Right ventricle myocardium inferior (tissue), 1 donor: Measurements from ENCODE around the gene AGBL3. TPM values are rescaled to one million over a fixed set of nuclear protein-coding genes. Genes with fewer than 3 reads are reported as not detected.
A peak's percentile ranks its signal among the peaks of the same experiment; 100 is the strongest.
"Not testable (repeated sequence)": the region's sequence is repeated elsewhere in the genome, so short reads cannot be mapped to it uniquely, and the experiment has no call there.

Experiments used
- ATAC-seq: fragments of 200-7000 bp; cut with Tn5 transposase; one replicate; pipeline ENCODE4 v1.9.1; 2020; ENCODE audit warnings: mild to moderate bottlenecking, moderate library complexity
- DNase-seq: peaks from one replicate; pipeline ENCODE4 v3.0.0; 2021; ENCODE audit errors: missing footprints
- intact Hi-C: fragments of 100-400 bp; cut with DNase I; formaldehyde crosslinking; loops from one replicate; pipeline ENCODE4 v1.11.0; 2022
- total RNA-seq: library from RNA; stranded (reverse); fragmentation: NEBNext Ultra II Directional; extraction: Animal tissue kit (Norgen Biotek cat#: 25700); gene quantifications from one replicate; pipeline ENCODE4 v1.2.1, GENCODE V29; 2021
- donor health status: DM: no; HTN: yes; CAD: no; lungs with severe emphysema.

Gene AGBL3
- total RNA-seq, 1 donor from 2014 or later = 2.2 TPM

GRCh38 chr7:134954197-134955082 is 31.9 kb upstream of the AGBL3 start:
- intact Hi-C loops = loop anchor here (2.0 kb wide), 1 partner anchor 268 kb away; no protein-coding TSS in a partner anchor
- DNase-seq (no peak), ATAC-seq (peak; percentile 46)

- no peak for DNase-seq
- intact Hi-C loops = no loop called here
- ATAC-seq = no peak
These were observed 29.3 kb upstream of the AGBL3 start for GRCh38 chr7:134957005-134957404.

- DNase-seq (no peak), ATAC-seq (no peak)
- intact Hi-C loops = no loop called here
These were observed 26.5 kb upstream of the AGBL3 start for GRCh38 chr7:134959810-134960209.

- intact Hi-C loops = no loop called here
- ATAC-seq (no peak), DNase-seq (no peak)
These were observed 24.0 kb upstream of the AGBL3 start for GRCh38 chr7:134962270-134962780.

GRCh38 chr7:134963036-134963435 is 23.3 kb upstream of the AGBL3 start:
- DNase-seq (no peak), ATAC-seq (no peak)
- intact Hi-C loops = no loop called here

GRCh38 chr7:134966691-134967090 is 19.6 kb upstream of the AGBL3 start:
- DNase-seq = no peak
- intact Hi-C loops = no loop called here
- no peak for ATAC-seq

GRCh38 chr7:134968110-134968509 is 18.2 kb upstream of the AGBL3 start:
- intact Hi-C loops = no loop called here
- ATAC-seq = no peak
- DNase-seq = no peak

- intact Hi-C loops, ATAC-seq, DNase-seq: not testable (repeated sequence)
These were observed 4.7 kb upstream of the AGBL3 start for GRCh38 chr7:134981645-134982044.

GRCh38 chr7:134985894-134986362 is 380 bp upstream of the AGBL3 start:
- DNase-seq (no peak), ATAC-seq (no peak)
- intact Hi-C loops = loop anchor here (1.0 to 2.0 kb wide), 2 partner anchors 161 to 184 kb away; partner anchors contain the start of gene CYREN

GRCh38 chr7:134988161-134988560 is 1.9 kb downstream of the AGBL3 start:
- intact Hi-C loops = no loop called here
- DNase-seq (no peak), ATAC-seq (no peak)

GRCh38 chr7:134991469-134992339 is 5.4 kb downstream of the AGBL3 start:
- DNase-seq = no peak
- ATAC-seq = no peak
- intact Hi-C loops = no loop called here

- intact Hi-C loops = no loop called here
- DNase-seq (no peak), ATAC-seq (peak; percentile 23)
These were observed 6.4 kb downstream of the AGBL3 start for GRCh38 chr7:134992626-134993179.

GRCh38 chr7:134993877-134994456 is 7.7 kb downstream of the AGBL3 start:
- DNase-seq (no peak), ATAC-seq (no peak)
- intact Hi-C loops = no loop called here

GRCh38 chr7:134995239-134996096 is 9.2 kb downstream of the AGBL3 start:
- intact Hi-C loops = no loop called here
- DNase-seq = no peak
- ATAC-seq = no peak

- DNase-seq = no peak
- no peak for ATAC-seq
- intact Hi-C loops = no loop called here
These were observed 9.8 kb downstream of the AGBL3 start for GRCh38 chr7:134996097-134996550.

- DNase-seq (no peak), ATAC-seq (no peak)
- intact Hi-C loops = no loop called here
These were observed 11.0 kb downstream of the AGBL3 start for GRCh38 chr7:134997214-134997885.

- DNase-seq = no peak
- no peak for ATAC-seq
- intact Hi-C loops = no loop called here
These were observed 12.8 kb downstream of the AGBL3 start for GRCh38 chr7:134999136-134999535.
